ENCODE results near the gene CDH1.

The CDH1 gene

GRCh38 chr16:68732042-68732680 lies 4.9 kb upstream of the CDH1 start:
- DNase-seq (ENCODE audit: low read depth) = peak; percentile 23

- DNase-seq (ENCODE audit: low read depth) = no peak
These were observed 4.2 kb upstream of the CDH1 start for GRCh38 chr16:68732741-68733399.

GRCh38 chr16:68733570-68733969 lies 3.5 kb upstream of the CDH1 start:
- no peak for DNase-seq (ENCODE audit: low read depth)

GRCh38 chr16:68734782-68735181 lies 2.3 kb upstream of the CDH1 start:
- no peak for DNase-seq (ENCODE audit: low read depth)

GRCh38 chr16:68736561-68736960 lies 531 bp upstream of the CDH1 start:
- DNase-seq (ENCODE audit: low read depth) = no peak

GRCh38 chr16:68737730-68738629 lies 888 bp downstream of the CDH1 start:
- no peak for DNase-seq (ENCODE audit: low read depth)

- DNase-seq (ENCODE audit: low read depth) = no peak
These were observed 3.0 kb downstream of the CDH1 start for GRCh38 chr16:68739964-68740627.

- no peak for DNase-seq (ENCODE audit: low read depth)
These were observed 3.7 kb downstream of the CDH1 start for GRCh38 chr16:68740628-68741346.

GRCh38 chr16:68743664-68744063 lies 6.6 kb downstream of the CDH1 start:
- no peak for DNase-seq (ENCODE audit: low read depth)

- no peak for DNase-seq (ENCODE audit: low read depth)
These were observed 7.7 kb downstream of the CDH1 start for GRCh38 chr16:68744744-68745280.

- DNase-seq (ENCODE audit: low read depth) = no peak
These were observed 9.9 kb downstream of the CDH1 start for GRCh38 chr16:68746951-68747350.

- DNase-seq (ENCODE audit: low read depth) = no peak
These were observed 12.3 kb downstream of the CDH1 start for GRCh38 chr16:68749432-68749831.

GRCh38 chr16:68750193-68750695 lies 13.2 kb downstream of the CDH1 start:
- no peak for DNase-seq (ENCODE audit: low read depth)

- no peak for DNase-seq (ENCODE audit: low read depth)
These were observed 14.1 kb downstream of the CDH1 start for GRCh38 chr16:68751160-68751559.

GRCh38 chr16:68752602-68753001 lies 15.5 kb downstream of the CDH1 start:
- DNase-seq (ENCODE audit: low read depth) = no peak

- DNase-seq (ENCODE audit: low read depth) = no peak
These were observed 17.1 kb downstream of the CDH1 start for GRCh38 chr16:68754084-68754792.

GRCh38 chr16:68756239-68756915 lies 19.3 kb downstream of the CDH1 start:
- DNase-seq (ENCODE audit: low read depth) = no peak

GRCh38 chr16:68757625-68757935 lies 20.5 kb downstream of the CDH1 start:
- no peak for DNase-seq (ENCODE audit: low read depth)

GRCh38 chr16:68759062-68759461 lies 22.0 kb downstream of the CDH1 start:
- DNase-seq (ENCODE audit: low read depth) = no peak

- DNase-seq (ENCODE audit: low read depth) = peak; percentile 66
These were observed 23.7 kb downstream of the CDH1 start for GRCh38 chr16:68760671-68761275.

All from EH (cell line).